HG02759 (cell line): ENCODE measurements around the gene NUP62.

Experiments used
- ATAC-seq: cut with Tn5 transposase; IDR thresholded peaks from one replicate; pipeline ENCODE4 v1.9.1; 2021; ENCODE audit warnings: mild to moderate bottlenecking, moderate library complexity; ENCODE audit not compliant: unreplicated experiment

Gene NUP62

DNA sequence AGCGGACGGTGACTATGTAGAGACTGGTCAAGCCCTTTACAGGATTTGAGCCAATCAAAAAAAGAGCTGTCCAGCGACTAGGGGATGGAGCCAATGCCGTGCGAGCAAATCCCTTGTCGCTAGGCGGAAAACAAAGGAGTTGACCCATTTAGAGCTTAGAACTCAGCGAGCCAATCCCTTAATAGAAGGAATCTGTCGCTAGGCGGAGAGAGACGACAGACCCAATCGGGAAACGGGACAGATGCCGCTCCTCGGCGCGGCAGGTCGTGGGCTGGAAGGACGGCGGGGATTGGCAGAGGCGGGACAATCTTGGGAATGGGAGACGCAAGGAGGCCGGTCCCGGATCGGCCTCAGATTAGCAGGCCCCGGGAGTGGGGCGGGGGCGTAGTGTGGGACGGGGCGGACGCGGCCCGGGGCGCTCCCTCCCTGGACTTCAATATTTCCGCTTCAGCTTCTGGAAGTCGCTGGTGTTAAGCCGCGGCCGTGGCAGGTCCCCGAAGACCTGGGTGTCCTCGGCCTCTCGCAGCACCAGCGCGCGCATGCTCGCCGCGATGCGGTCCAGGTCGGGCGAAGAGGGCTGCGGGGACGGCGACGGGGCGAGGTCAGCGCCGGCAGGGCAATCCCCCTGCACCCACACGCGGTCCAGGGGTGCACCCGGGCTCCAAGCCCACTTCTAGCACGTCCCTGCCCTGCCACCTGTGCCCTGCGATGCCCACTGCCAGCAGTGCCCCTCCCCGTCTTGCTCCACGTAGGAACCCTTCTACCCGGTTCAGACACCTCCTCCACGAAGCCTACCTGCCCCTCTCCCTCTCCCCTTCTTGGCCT, 59.6 kb downstream of the NUP62 start:
- ATAC-seq = peak; percentile 72

DNA sequence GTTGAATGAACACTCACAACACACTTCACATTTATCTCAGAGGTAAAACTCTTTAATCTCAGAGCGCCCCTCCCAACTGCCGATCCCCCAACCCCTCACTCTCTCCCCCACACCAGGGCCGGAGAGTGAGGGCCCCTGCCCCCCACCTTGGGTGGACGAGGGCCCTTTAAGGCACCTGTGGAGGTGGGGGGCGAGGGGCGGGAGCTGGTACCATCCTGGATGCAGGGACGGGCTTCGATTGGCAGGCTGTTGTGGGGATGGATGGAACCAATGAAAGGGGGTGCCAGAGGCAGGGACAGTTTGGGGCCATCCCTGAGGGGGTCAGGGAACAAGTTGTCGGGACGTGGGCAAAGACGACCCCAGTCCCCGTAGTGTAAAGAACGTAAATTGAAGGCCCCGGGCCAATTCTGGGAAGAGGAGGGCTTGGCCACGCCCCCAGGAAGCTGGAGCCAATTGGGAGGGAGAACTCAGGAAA, 60.3 kb downstream of the NUP62 start:
- no peak for ATAC-seq

- ATAC-seq = peak; percentile 54
These were observed 62.1 kb downstream of the NUP62 start, which contains the start of gene PNKP for GRCh38 chr19:49866933-49867782. TSS of gene PNKP (minus strand) at chr19:49867576. CDS start at chr19:49867204, 372 bp downstream.

DNA sequence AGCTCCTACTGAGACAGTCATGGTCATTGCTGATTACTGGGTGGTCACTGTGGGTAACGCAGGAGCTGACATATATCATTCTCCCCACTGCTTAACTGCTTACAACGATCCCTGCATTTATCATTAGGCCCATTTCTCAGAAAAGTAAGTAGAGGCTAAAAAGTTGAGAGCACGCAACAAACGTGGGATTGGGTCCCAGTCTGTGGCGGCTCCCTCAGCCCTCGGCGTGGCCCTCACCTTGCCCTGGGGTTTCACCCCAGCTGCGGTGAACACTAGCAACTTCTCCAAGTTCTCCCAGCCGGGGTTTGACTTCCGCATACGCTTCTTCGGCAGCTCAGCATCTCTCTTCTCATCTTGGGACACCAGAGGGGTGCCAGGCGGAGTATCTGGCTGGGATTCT, 64.4 kb downstream of the NUP62 start:
- no peak for ATAC-seq

DNA sequence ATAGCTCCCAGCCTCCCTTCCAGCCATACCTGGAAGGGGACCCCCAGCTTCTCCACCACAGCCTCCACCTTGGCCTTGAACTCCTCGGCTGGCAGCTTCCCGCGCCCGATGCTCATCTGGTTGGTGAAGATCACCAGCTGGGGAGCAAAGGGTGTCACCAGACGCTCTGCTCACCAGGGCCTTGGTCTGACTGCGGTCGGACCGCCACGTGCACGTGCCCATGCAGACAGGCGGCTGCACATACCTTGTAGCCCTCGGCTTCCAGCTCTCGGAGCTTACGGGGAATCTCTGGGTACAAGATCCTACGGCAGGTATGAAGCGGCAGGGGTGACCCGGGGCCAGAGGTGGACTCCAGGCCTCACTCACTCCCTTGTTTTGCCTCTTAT, 65.4 kb downstream of the NUP62 start:
- no peak for ATAC-seq

DNA sequence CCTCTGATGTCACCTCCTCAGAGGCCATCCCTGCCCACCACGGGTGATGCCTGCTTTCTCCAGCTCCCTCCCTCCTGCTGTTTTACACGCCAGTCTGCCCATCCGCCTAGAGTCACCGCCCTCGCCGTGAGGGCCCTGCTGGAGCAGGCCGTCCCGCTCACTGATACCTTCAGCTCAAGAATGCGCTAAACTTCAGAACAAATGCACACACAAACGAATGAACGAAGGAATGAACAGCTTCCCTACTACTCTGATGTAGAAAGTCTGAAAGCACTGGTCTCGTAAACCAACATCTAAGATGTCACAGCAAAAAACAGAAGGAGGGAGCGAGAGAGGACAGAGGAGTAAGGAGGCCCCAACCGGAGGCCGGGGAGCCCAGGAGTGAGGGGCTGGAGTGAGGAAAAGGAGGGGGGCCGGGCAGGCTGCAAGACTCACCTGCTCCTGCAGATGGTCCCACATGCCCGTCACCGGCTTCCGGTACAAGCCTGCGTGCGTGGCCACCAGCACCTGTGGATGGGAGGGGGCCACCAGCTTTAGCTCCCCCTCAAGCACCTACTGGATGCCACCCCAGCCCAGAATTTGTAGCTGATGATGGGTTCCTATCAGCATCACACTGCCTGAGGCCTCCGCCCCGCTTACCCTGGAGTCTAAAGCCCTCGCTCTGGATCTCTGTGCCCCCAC, 65.9 kb downstream of the NUP62 start:
- no peak for ATAC-seq

DNA sequence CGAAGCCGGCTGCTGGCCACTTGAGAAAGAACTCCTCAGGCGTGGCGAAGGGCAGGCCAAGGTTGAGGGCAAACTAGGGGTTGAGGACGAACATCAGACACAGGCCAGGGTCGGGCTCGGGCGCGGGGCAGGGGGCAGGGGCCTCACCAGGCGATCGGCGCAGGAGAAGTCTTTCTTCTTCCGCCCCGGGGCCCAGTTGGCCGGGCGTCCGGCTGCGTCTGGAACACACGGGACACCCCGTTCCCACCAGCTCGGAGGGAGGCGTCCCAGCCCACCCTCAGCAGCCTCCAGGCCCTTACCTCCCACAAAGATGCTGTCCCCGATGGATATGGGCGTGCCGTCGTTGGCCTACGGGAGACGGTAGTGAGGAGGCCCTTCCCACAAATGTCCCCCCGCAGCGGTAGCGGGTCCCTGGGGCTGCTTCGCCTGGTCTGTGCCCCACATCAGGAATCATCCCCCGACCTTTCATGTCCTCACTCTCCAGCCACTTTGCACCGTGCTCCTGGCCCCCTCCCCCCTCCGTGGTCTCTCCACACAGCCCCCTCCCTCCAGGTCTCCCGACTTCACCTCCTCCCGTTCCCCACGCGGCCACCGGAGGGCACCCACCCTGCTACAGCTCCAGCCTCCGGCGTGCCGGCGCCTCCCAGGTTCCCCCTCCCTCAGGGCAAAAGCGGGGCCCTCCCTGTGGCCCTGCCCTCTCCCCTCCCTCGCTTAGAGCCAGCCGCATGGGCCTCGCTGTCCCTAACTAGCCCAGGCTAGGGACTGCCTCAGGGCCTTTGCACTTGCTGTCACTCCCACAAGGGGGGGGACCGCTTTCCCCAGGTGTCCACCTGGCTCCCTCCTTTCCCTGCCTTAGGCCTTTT, 66.7 kb downstream of the NUP62 start:
- ATAC-seq = no peak

GRCh38 chr19:49861541-49862378, 67.5 kb downstream of the NUP62 start:
- no peak for ATAC-seq

- ATAC-seq = no peak
These were observed 68.2 kb downstream of the NUP62 start for GRCh38 chr19:49861107-49861506.

DNA sequence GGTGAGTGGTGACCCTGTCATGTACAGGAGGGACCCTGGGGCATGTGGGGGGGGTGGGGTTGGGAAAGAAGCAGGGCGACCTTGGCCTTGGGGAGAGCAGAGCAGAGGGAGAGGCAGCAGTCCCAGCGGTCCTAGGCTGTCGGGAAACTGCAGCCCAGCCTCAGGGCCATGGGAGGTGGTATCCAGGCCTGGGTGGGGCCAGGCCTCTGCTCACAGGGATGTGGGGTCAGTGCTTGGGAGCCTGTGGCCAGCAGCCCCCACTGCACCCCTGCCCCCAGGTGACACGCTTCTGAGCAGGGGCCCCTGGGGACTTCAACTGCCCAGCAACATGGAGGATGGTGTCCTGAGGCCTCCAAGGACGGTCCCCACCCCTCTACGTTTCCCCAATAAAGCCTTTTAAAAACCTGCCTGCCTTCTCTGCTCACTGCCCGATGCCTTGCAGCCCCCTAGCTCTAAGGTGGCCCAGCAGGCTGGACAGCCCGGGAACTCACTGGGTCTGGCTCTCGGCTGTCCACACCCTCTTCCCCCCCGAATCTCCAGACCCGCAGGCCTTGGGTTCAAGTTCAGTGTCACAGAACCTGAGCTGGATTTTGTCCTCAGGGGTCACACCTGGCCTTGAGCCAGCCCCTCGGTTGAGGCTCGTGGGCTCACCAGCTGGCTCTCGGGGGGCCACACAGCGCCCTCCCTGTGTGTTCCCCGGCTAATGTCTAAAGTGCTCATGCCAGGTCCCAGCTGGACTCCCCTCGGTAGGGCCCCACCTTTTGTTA, 68.8 kb downstream of the NUP62 start:
- no peak for ATAC-seq

GRCh38 chr19:49859682-49860335, 69.5 kb downstream of the NUP62 start:
- ATAC-seq = no peak

- ATAC-seq = no peak
These were observed 71.0 kb downstream of the NUP62 start for GRCh38 chr19:49858088-49858985.

GRCh38 chr19:49857838-49858087, 71.5 kb downstream of the NUP62 start:
- no peak for ATAC-seq

GRCh38 chr19:49857061-49857837, 72.1 kb downstream of the NUP62 start:
- ATAC-seq = no peak
